K562 (cell line): ENCODE data around the gene OPCML. TPM values are rescaled to one million over a fixed set of nuclear protein-coding genes. Genes with fewer than 3 reads are reported as not detected.

Source experiments
- ATAC-seq: fragments of 200-7000 bp; cut with Tn5 transposase; 3 replicates; pipeline ENCODE4 v1.9.1; 2020; ENCODE audit warnings: moderate library complexity
- BruUV-seq: library from RNA; stranded (reverse); fragments of 400-500 nt; replicated peaks from 2 replicates; lab custom pipeline; 2021; lab: Mats Ljungman, UMichigan
- CTCF ChIA-PET: fragments of 300-600 bp; formaldehyde crosslinking; extraction: SDS; loops from one replicate; lab custom pipeline; 2021; ENCODE audit warnings: low intra/inter-chr PET ratio; lab: Yijun Ruan, JAX
- POLR2A ChIA-PET: fragments of 300-600, 350-650 bp; sonication (Branson Sonifier 250); formaldehyde crosslinking; extraction: SDS; loops from one replicate; lab custom pipeline; 2021; ENCODE audit warnings: antibody characterized with exemption, inconsistent platforms; lab: Yijun Ruan, JAX
- DNase-seq, 4 experiments: peaks; one replicate each; pipeline versions ENCODE4 v3.0.0 to v3.0.0-alpha.2; 2011 to 2018; ENCODE audit warnings: low spot score in 3 of 4, mixed read lengths in 3 of 4; ENCODE audit errors: extremely low read depth in 1 of 4
- FAIRE-seq: peaks from 2 replicates; lab custom pipeline; 2011; peaks lifted over from hg19 to GRCh38; lab: Jason Lieb, UNC
- H2AFZ ChIP-seq: 2 replicates; pipeline ENCODE4 v1.6.0; 2011; ENCODE audit warnings: low read depth, low read length, control low read depth, inconsistent platforms
- H3K27ac ChIP-seq: fragments of 200-600 bp; 3 replicates; pipeline ENCODE4 v1.8.0; 2011; ENCODE audit warnings: low read depth, mild to moderate bottlenecking, control low read depth, inconsistent platforms, low read length, moderate library complexity, mixed read lengths; ENCODE audit errors: extremely low read depth
- H3K27me3 ChIP-seq, 2 experiments: fragments of 300-600 bp in 1 of 2; 2 replicates in 1 of 2; 3 replicates in 1 of 2; pipeline versions ENCODE4 v1.6.0 to v1.8.0; 2011; ENCODE audit warnings: inconsistent platforms in 2 of 2, low read length in 2 of 2, mild to moderate bottlenecking in 1 of 2, mixed read lengths in 1 of 2, moderate library complexity in 1 of 2; ENCODE audit not compliant: control insufficient read depth in 2 of 2, insufficient read depth in 2 of 2
- H3K36me3 ChIP-seq: fragments of 300-600 bp; 3 replicates; pipeline ENCODE4 v1.8.0; 2011; ENCODE audit warnings: mild to moderate bottlenecking, low read length, inconsistent platforms; ENCODE audit not compliant: control insufficient read depth, insufficient read depth
- H3K4me1 ChIP-seq, 2 experiments: fragments of 200-600 bp in 1 of 2; replicated peaks in 1 of 2; 2 replicates in 1 of 2; 3 replicates in 1 of 2; pipeline versions ENCODE4 v1.5.1 to v1.8.0; 2011; ENCODE audit warnings: inconsistent platforms in 2 of 2, low read length in 2 of 2, mild to moderate bottlenecking in 1 of 2, mixed read lengths in 1 of 2, moderate library complexity in 1 of 2; ENCODE audit not compliant: control insufficient read depth in 2 of 2, insufficient read depth in 2 of 2
- H3K4me2 ChIP-seq: 2 replicates; pipeline ENCODE4 v1.6.1; 2011; ENCODE audit warnings: low read length, control low read depth, inconsistent platforms, mixed read lengths; ENCODE audit not compliant: insufficient read depth
- H3K4me3 ChIP-seq: fragments of 200-600 bp; sonication (generic), shearing (Covaris generic); 2 replicates; pipeline ENCODE4 v1.5.1; 2016; ENCODE audit warnings: control low read depth, inconsistent platforms
- H3K79me2 ChIP-seq: fragments of 200-600 bp; 3 replicates; pipeline ENCODE4 v1.8.0; 2011; ENCODE audit warnings: low read length, inconsistent platforms; ENCODE audit not compliant: control insufficient read depth, insufficient read depth
- H3K9ac ChIP-seq, 2 experiments: 2 replicates each; pipeline versions ENCODE4 v1.6.0 to v1.6.1; 2011; ENCODE audit warnings: low read depth in 2 of 2, low read length in 2 of 2, control low read depth in 1 of 2, inconsistent platforms in 1 of 2, mild to moderate bottlenecking in 1 of 2, mixed read lengths in 1 of 2; ENCODE audit not compliant: insufficient read depth in 1 of 2
- H3K9me1 ChIP-seq: one replicate; pipeline ENCODE4 v1.6.0; 2011; ENCODE audit warnings: inconsistent platforms, mild to moderate bottlenecking, low read length, moderate library complexity; ENCODE audit not compliant: control insufficient read depth, insufficient read depth
- H3K9me3 ChIP-seq: replicated peaks from 2 replicates; pipeline ENCODE4 v1.5.1; 2011; ENCODE audit warnings: low read depth, low read length, inconsistent platforms; ENCODE audit not compliant: control insufficient read depth, insufficient read depth
- H4K20me1 ChIP-seq: replicated peaks from 2 replicates; pipeline ENCODE4 v1.6.1; 2011; ENCODE audit warnings: low read length, inconsistent platforms, mixed read lengths; ENCODE audit not compliant: control insufficient read depth, insufficient read depth
- BACH1 ChIP-seq: fragments of 200-800 bp; sonication (Bioruptor generic); IDR thresholded peaks from 2 replicates; pipeline ENCODE4 v1.6.1; 2016; ENCODE audit warnings: missing genetic modification characterization, missing compliant biosample characterization
- BMI1 ChIP-seq: fragments of 150-350 bp; IDR thresholded peaks from 2 replicates; pipeline ENCODE4 v1.6.1; 2014; ENCODE audit warnings: low read length
- KDM2B ChIP-seq: fragments of 250-450 bp; sonication (Bioruptor Pico); IDR thresholded peaks from 2 replicates; pipeline ENCODE4 v1.8.0; 2021; ENCODE audit warnings: mild to moderate bottlenecking, moderate library complexity
- NCOA2 ChIP-seq, 2 experiments: fragments of 450-650 bp; IDR thresholded peaks; 2 replicates each; pipeline ENCODE4 v1.6.1; 2018; ENCODE audit warnings: mild to moderate bottlenecking in 2 of 2, moderate library complexity in 1 of 2; ENCODE audit not compliant: partially characterized antibody in 2 of 2
- NUFIP1 ChIP-seq: fragments of 450-650 bp; IDR thresholded peaks from 2 replicates; pipeline ENCODE4 v1.6.1; 2018; ENCODE audit not compliant: partially characterized antibody
- PPARD ChIP-seq: fragments of 250-450 bp; sonication (Bioruptor Pico); IDR thresholded peaks from 2 replicates; pipeline ENCODE4 v1.8.0; 2022; ENCODE audit warnings: inconsistent platforms, mild to moderate bottlenecking, moderate library complexity
- SRSF1 ChIP-seq: fragments of 200-400 bp; formaldehyde crosslinking; IDR thresholded peaks from 2 replicates; pipeline ENCODE4 v1.6.1; 2017; ENCODE audit warnings: mild to moderate bottlenecking, low read depth, low read length, moderate library complexity
- TAF7 ChIP-seq: fragments of 450-650 bp; IDR thresholded peaks from 2 replicates; pipeline ENCODE4 v1.6.1; 2016; ENCODE audit warnings: missing genetic modification characterization, missing compliant biosample characterization
- ZNF699 ChIP-seq: fragments of 250-450 bp; sonication (Bioruptor Pico); IDR thresholded peaks from 2 replicates; pipeline ENCODE4 v1.8.0; 2021; ENCODE audit warnings: mild to moderate bottlenecking, moderate library complexity; ENCODE audit not compliant: insufficient replicate concordance
- ZNF740 ChIP-seq, 3 experiments: fragments of 200-800 bp in 1 of 3; sonication (Bioruptor generic) in 1 of 3; sonication (generic) in 1 of 3; formaldehyde crosslinking in 1 of 3; IDR thresholded peaks; 2 replicates each; pipeline versions ENCODE4 v1.6.1 to v1.8.0; 2016 to 2022; ENCODE audit warnings: mild to moderate bottlenecking in 2 of 3, missing compliant biosample characterization in 2 of 3, missing genetic modification characterization in 2 of 3, missing genetic modification reagents in 1 of 3
- WGBS: fragments of 100-300 bp; shearing (Covaris generic); methylation state at CpG from one replicate; pipeline ENCODE4 v1.1.6; 2016; ENCODE audit warnings: low coverage, mixed read lengths; ENCODE audit not compliant: insufficient coverage; ENCODE audit errors: missing lambda C conversion rate; 5-methylcytosine and 5-hydroxymethylcytosine counted together
- in situ Hi-C: fragments of 300-500 bp; cut with MboI; formaldehyde crosslinking; loops from 4 replicates; pipeline ENCODE4 v1.15.0; 2018; ENCODE audit warnings: inconsistent platforms, mixed read lengths
- intact Hi-C: fragments of 100-400 bp; cut with micrococcal nuclease; formaldehyde crosslinking; loops from 2 replicates; pipeline ENCODE4 v1.14.2; 2022
- polyA plus RNA-seq, 8 experiments: library from polyadenylated mRNA; depleted of rRNA in 4 of 8; stranded (reverse) in 5 of 8; unstranded in 3 of 8; fragments of >200 nt; fragmentation: Nextera tagmentation in 2 of 8; fragmentation: Illumina TruSeq in 1 of 8; extraction: Ambion mirVana in 2 of 8; extraction: Trizol in 1 of 8; gene quantifications; 2 replicates each; pipeline versions ENCODE4 v1.2.1 to v1.2.3, GENCODE V29; 2011 to 2014; ENCODE audit warnings: inconsistent platforms in 1 of 8, missing spikeins in 1 of 8
- total RNA-seq, 7 experiments: library from RNA; depleted of rRNA in 6 of 7; stranded (reverse); fragments of >200 nt in 6 of 7; fragmentation: Illumina TruSeq in 2 of 7; extraction: Trizol in 2 of 7; gene quantifications; 2 replicates each; pipeline versions ENCODE4 v1.2.1 to v1.2.3, GENCODE V29; 2011 to 2021; ENCODE audit warnings: low replicate concordance in 1 of 7
- TF ChIP-seq, protein P1 (sequence below): fragments of 250-450 bp; sonication (Bioruptor Pico); IDR thresholded peaks from 2 replicates; pipeline ENCODE4 v1.9.0; 2021; ENCODE audit warnings: mild to moderate bottlenecking
- TF ChIP-seq, protein P2 (sequence below): fragments of 450-650 bp; formaldehyde crosslinking; IDR thresholded peaks from 2 replicates; pipeline ENCODE4 v1.4.0; 2022; ENCODE audit warnings: missing genetic modification characterization
- TF ChIP-seq, protein P3 (sequence below), 2 experiments: fragments of 150-350 bp in 1 of 2; IDR thresholded peaks; 2 replicates each; pipeline ENCODE4 v1.6.1; 2012 to 2016; ENCODE audit warnings: low read depth in 2 of 2, low read length in 2 of 2, mild to moderate bottlenecking in 1 of 2, moderate library complexity in 1 of 2

The OPCML gene
- total and polyA plus RNA-seq, 9 of the 15 experiments (the other 6 are each of a cell fraction or from before 2014, with no cell fraction given) = not detected

DNA sequence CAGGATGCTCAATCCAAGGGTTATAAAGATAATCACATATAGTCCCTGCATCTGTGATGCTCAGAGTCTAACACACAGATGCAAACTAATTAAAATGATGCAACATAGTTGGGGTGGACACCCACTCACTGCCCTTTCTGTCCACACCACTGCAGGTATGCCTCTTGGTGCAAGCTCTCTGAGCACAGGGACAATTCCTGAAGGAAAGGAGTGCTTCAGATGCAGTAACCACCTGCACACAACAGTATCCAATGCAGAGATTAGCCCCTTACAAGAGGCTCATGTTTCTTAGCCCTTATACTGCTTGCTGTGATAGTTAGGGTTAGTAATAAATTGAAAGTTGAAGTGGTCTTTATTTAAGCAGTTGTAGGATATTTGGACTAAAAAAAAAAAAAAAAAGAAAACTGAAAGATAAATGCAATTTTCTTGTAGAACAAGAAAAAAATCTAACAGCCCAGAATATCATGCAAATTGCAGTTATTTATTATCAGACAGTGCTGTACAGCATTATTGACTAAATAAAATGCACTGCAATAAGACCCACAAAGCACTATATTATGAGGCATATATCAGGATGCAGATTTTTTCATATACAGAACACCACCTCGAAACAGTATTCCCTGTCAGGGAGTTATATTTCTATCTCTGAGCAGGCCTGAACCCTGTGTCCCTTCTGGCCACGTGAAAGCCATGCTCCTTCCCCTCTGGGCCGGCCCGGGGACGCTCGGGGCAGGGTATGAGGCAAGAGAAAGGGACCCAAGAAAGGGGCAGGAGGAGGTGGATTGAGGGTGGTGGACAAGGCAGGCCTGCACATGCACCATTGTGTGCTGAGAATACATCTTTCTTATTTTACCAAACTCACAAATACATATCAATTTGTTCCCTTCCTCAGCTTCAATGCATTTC is 260.2 kb downstream of the OPCML start:
- intact Hi-C loops = no loop called here
- FAIRE-seq (no peak), ATAC-seq (no peak), DNase-seq (no peak)
- H3K27me3 ChIP-seq = no peaks in the 10 kb centered on the region
- no TSS peak for BruUV-seq
- no peak overlapping the region for H3K4me2 ChIP-seq
- ChIA-PET POLR2A (no interaction called here), CTCF (no interaction called here)
- H3K9me1 ChIP-seq = no peaks in the 10 kb centered on the region
- H3K36me3 ChIP-seq = no peaks in the 10 kb centered on the region
- in situ Hi-C loops = no loop called here
- no peak overlapping the region for H3K27ac ChIP-seq
- H3K4me1 ChIP-seq = no peaks in the 10 kb centered on the region
- no peak overlapping the region for H2AFZ ChIP-seq
- no peaks in the 10 kb centered on the region for H4K20me1 ChIP-seq
- no peak overlapping the region for H3K9ac ChIP-seq
- WGBS = 2% methylated on average over 6 of the region's 6 CpGs
- no peak overlapping the region for H3K4me3 ChIP-seq
- no peaks in the 10 kb centered on the region for H3K9me3 ChIP-seq
- H3K79me2 ChIP-seq = no peaks in the 10 kb centered on the region
- TF ChIP-seq BMI1 = no peak
- TF ChIP-seq, protein P1, sequence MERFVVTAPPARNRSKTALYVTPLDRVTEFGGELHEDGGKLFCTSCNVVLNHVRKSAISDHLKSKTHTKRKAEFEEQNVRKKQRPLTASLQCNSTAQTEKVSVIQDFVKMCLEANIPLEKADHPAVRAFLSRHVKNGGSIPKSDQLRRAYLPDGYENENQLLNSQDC = no peak
- TF ChIP-seq, protein P2, sequence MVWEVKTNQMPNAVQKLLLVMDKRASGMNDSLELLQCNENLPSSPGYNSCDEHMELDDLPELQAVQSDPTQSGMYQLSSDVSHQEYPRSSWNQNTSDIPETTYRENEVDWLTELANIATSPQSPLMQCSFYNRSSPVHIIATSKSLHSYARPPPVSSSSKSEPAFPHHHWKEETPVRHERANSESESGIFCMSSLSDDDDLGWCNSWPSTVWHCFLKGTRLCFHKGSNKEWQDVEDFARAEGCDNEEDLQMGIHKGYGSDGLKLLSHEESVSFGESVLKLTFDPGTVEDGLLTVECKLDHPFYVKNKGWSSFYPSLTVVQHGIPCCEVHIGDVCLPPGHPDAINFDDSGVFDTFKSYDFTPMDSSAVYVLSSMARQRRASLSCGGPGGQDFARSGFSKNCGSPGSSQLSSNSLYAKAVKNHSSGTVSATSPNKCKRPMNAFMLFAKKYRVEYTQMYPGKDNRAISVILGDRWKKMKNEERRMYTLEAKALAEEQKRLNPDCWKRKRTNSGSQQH (CRISPR knock-in tag) = no peak
- no peak for TF ChIP-seq NCOA2 (IDR thresholded peaks at IDR 0.05; ENCODE audit: partially characterized antibody in 2 of 2)
- no peak for TF ChIP-seq BACH1 (tag)
- TF ChIP-seq NUFIP1 = no peak
- TF ChIP-seq, protein P3, sequence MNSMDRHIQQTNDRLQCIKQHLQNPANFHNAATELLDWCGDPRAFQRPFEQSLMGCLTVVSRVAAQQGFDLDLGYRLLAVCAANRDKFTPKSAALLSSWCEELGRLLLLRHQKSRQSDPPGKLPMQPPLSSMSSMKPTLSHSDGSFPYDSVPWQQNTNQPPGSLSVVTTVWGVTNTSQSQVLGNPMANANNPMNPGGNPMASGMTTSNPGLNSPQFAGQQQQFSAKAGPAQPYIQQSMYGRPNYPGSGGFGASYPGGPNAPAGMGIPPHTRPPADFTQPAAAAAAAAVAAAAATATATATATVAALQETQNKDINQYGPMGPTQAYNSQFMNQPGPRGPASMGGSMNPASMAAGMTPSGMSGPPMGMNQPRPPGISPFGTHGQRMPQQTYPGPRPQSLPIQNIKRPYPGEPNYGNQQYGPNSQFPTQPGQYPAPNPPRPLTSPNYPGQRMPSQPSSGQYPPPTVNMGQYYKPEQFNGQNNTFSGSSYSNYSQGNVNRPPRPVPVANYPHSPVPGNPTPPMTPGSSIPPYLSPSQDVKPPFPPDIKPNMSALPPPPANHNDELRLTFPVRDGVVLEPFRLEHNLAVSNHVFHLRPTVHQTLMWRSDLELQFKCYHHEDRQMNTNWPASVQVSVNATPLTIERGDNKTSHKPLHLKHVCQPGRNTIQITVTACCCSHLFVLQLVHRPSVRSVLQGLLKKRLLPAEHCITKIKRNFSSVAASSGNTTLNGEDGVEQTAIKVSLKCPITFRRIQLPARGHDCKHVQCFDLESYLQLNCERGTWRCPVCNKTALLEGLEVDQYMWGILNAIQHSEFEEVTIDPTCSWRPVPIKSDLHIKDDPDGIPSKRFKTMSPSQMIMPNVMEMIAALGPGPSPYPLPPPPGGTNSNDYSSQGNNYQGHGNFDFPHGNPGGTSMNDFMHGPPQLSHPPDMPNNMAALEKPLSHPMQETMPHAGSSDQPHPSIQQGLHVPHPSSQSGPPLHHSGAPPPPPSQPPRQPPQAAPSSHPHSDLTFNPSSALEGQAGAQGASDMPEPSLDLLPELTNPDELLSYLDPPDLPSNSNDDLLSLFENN (IDR thresholded peaks at IDR 0.05; ENCODE audit: low read depth in 2 of 2, low read length in 2 of 2) = no peak
- no peak for TF ChIP-seq ZNF699 (CRISPR knock-in tag)
- TF ChIP-seq SRSF1 = no peak
- no peak for TF ChIP-seq ZNF740 (CRISPR knock-in tag; IDR thresholded peaks at IDR 0.05)
- TF ChIP-seq ZNF740 (tag; IDR thresholded peaks at IDR 0.05) = no peak
- no peak for TF ChIP-seq KDM2B (CRISPR knock-in tag)
- no peak for TF ChIP-seq PPARD
- TF ChIP-seq TAF7 = no peak
